Neural progenitor cell (in vitro differentiated cells): ENCODE measurements around the gene KLK3. TPM values are rescaled to one million over a fixed set of nuclear protein-coding genes. Genes with fewer than 3 reads are reported as not detected.

Experiments used
- DNase-seq: peaks from one replicate; pipeline ENCODE4 v3.0.0-alpha.2; 2016; ENCODE audit warnings: low spot score
- H2AFZ ChIP-seq: fragments of 200-600 bp; sonication (generic); replicated peaks from 2 replicates; pipeline ENCODE4 v1.6.1; 2016; ENCODE audit warnings: antibody characterized with exemption
- H3F3A ChIP-seq: fragments of 200-600 bp; sonication (generic); 2 replicates; pipeline ENCODE4 v1.6.1; 2016; ENCODE audit warnings: antibody characterized with exemption, low read depth
- H3K27ac ChIP-seq: fragments of 200-600 bp; sonication (generic); 2 replicates; pipeline ENCODE4 v1.5.1; 2016; ENCODE audit warnings: mild to moderate bottlenecking
- H3K27me3 ChIP-seq: fragments of 200-600 bp; sonication (generic); 2 replicates; pipeline ENCODE4 v1.6.1; 2016; ENCODE audit warnings: mild to moderate bottlenecking, moderate library complexity
- H3K36me3 ChIP-seq: fragments of 200-600 bp; sonication (generic); 2 replicates; pipeline ENCODE4 v1.5.1; 2016
- H3K4me1 ChIP-seq: fragments of 200-600 bp; sonication (generic); 2 replicates; pipeline ENCODE4 v1.6.1; 2016; ENCODE audit warnings: mixed run types
- H3K4me2 ChIP-seq: fragments of 200-600 bp; sonication (generic); 2 replicates; pipeline ENCODE4 v1.6.1; 2016
- H3K4me3 ChIP-seq: fragments of 200-600 bp; sonication (generic); 2 replicates; pipeline ENCODE4 v1.5.1; 2016
- H3K79me2 ChIP-seq: fragments of 200-600 bp; sonication (generic); 2 replicates; pipeline ENCODE4 v1.6.1; 2016; ENCODE audit warnings: low read depth
- H3K9ac ChIP-seq: fragments of 200-600 bp; sonication (generic); 2 replicates; pipeline ENCODE4 v1.6.1; 2016
- H3K9me3 ChIP-seq: fragments of 200-600 bp; sonication (generic); 2 replicates; pipeline ENCODE4 v1.5.1; 2016; ENCODE audit warnings: low read depth
- H4K20me1 ChIP-seq: fragments of 200-600 bp; sonication (generic); 2 replicates; pipeline ENCODE4 v1.6.1; 2016; ENCODE audit warnings: low read depth
- H3K27ac Mint-ChIP-seq: 3 replicates; pipeline ENCODE4 v1.8.0; 2021; ENCODE audit warnings: mixed read lengths
- H3K27me3 Mint-ChIP-seq: 2 replicates; pipeline ENCODE4 v1.8.0; 2022; ENCODE audit warnings: low read depth, mild to moderate bottlenecking, inconsistent platforms, moderate library complexity, mixed read lengths; ENCODE audit not compliant: insufficient read depth
- H3K36me3 Mint-ChIP-seq: 3 replicates; pipeline ENCODE4 v1.8.0; 2021; ENCODE audit warnings: mixed read lengths
- H3K4me1 Mint-ChIP-seq: 3 replicates; pipeline ENCODE4 v1.8.0; 2021; ENCODE audit warnings: mixed read lengths
- H3K4me3 Mint-ChIP-seq: 3 replicates; pipeline ENCODE4 v1.8.0; 2021; ENCODE audit warnings: mild to moderate bottlenecking, moderate library complexity, mixed read lengths
- H3K9me3 Mint-ChIP-seq: 3 replicates; pipeline ENCODE4 v1.8.0; 2020; ENCODE audit warnings: mixed read lengths
- CTCF ChIP-seq: fragments of 200-600 bp; sonication (generic); IDR thresholded peaks from 2 replicates; pipeline ENCODE4 v1.5.1; 2017; ENCODE audit warnings: antibody characterized with exemption, mild to moderate bottlenecking
- EZH2 ChIP-seq: fragments of 200-600 bp; sonication (generic); IDR thresholded peaks from 2 replicates; pipeline ENCODE4 v1.6.1; 2017; ENCODE audit warnings: antibody characterized with exemption, mild to moderate bottlenecking, moderate library complexity
- EZH2phosphoT487 ChIP-seq: fragments of 200-600 bp; sonication (generic); IDR thresholded peaks from 2 replicates; pipeline ENCODE4 v1.6.1; 2017; ENCODE audit warnings: antibody characterized with exemption
- total RNA-seq: library from RNA; depleted of rRNA; stranded (reverse); fragments of >200 nt; gene quantifications from 2 replicates; pipeline ENCODE4 v1.2.3, GENCODE V29; 2015; ENCODE audit warnings: low replicate concordance

Gene KLK3
- total RNA-seq, 1 donor from 2014 or later: not detected

- Histone ChIP-seq H3K4me3 (no peak overlapping the region), H2AFZ (no peak overlapping the region), H3K79me2 (no peaks in the 10 kb centered on the region), H3K4me1 (no peaks in the 10 kb centered on the region), H3K27me3 (peaks cover 68% of the 10 kb centered on the region), H3K9ac (no peak overlapping the region), H3K4me2 (no peak overlapping the region), H4K20me1 (no peaks in the 10 kb centered on the region), H3K36me3 (no peaks in the 10 kb centered on the region), H3F3A (no peaks in the 10 kb centered on the region), H3K9me3 (no peaks in the 10 kb centered on the region), H3K27ac (no peak overlapping the region)
- Mint-ChIP-seq H3K4me3 (no peak overlapping the region), H3K9me3 (peaks cover 19% of the 10 kb centered on the region), H3K27me3 (peaks cover 43% of the 10 kb centered on the region), H3K27ac (no peak overlapping the region), H3K4me1 (peaks cover 6% of the 10 kb centered on the region), H3K36me3 (no peaks in the 10 kb centered on the region)
- no peak for DNase-seq
- no peak for TF ChIP-seq EZH2
- no peak for TF ChIP-seq EZH2phosphoT487
- TF ChIP-seq CTCF: no peak
Measured at GRCh38 chr19:50814883-50815282, 39.8 kb upstream of the KLK3 start.

DNA sequence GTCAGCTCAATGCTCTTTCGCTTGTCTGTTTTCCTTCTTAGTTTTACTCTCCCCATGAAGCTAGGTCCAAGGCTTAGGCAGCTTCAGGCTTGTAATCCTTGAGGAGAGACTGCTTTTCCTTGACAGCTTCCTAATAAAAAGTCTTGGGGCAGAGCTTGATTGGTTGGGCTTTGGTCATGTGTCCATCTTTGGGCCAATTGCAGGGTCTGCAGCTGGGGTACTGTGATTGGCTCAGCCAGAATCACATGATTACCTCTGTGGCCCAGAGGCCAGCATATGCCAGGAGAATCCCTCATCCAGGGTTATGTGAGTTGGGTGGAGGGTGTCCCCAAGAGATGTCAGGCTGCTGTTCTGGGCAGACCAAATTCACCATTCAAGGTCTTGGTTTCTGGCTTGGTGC is 39.3 kb upstream of the KLK3 start:
- Histone ChIP-seq H3K4me1 (no peaks in the 10 kb centered on the region), H3K4me2 (no peak overlapping the region), H3K27ac (no peak overlapping the region), H3K27me3 (peaks cover 69% of the 10 kb centered on the region), H3K36me3 (no peaks in the 10 kb centered on the region), H4K20me1 (no peaks in the 10 kb centered on the region), H3K79me2 (no peaks in the 10 kb centered on the region), H3F3A (no peaks in the 10 kb centered on the region), H3K9me3 (no peaks in the 10 kb centered on the region), H3K4me3 (no peak overlapping the region), H2AFZ (no peak overlapping the region), H3K9ac (no peak overlapping the region)
- no peak overlapping the region for H3K4me3 Mint-ChIP-seq
- H3K36me3 Mint-ChIP-seq: no peaks in the 10 kb centered on the region
- peaks cover 46% of the 10 kb centered on the region for H3K27me3 Mint-ChIP-seq
- no peak for DNase-seq
- no peak for TF ChIP-seq EZH2phosphoT487
- no peak for TF ChIP-seq CTCF
- TF ChIP-seq EZH2: no peak
- H3K9me3 Mint-ChIP-seq: peaks cover 18% of the 10 kb centered on the region
- H3K27ac Mint-ChIP-seq: no peak overlapping the region
- H3K4me1 Mint-ChIP-seq: peaks cover 9% of the 10 kb centered on the region

GRCh38 chr19:50817941-50818858 is 36.5 kb upstream of the KLK3 start:
- no peaks in the 10 kb centered on the region for H3K9me3 ChIP-seq
- no peaks in the 10 kb centered on the region for H3F3A ChIP-seq
- peaks cover 14% of the 10 kb centered on the region for H3K9me3 Mint-ChIP-seq
- H2AFZ ChIP-seq: peak overlapping the region; percentile 99
- H3K79me2 ChIP-seq: no peaks in the 10 kb centered on the region
- peak overlapping the region; percentile 80 for H3K4me3 Mint-ChIP-seq
- no peak overlapping the region for H3K27ac ChIP-seq
- H3K9ac ChIP-seq: no peak overlapping the region
- peaks cover 61% of the 10 kb centered on the region for H3K27me3 Mint-ChIP-seq
- H3K36me3 Mint-ChIP-seq: no peaks in the 10 kb centered on the region
- H3K27ac Mint-ChIP-seq: no peak overlapping the region
- H3K27me3 ChIP-seq: peaks cover 89% of the 10 kb centered on the region
- H3K4me3 ChIP-seq: peak overlapping the region; percentile 62
- no peaks in the 10 kb centered on the region for H4K20me1 ChIP-seq
- H3K4me1 ChIP-seq: no peaks in the 10 kb centered on the region
- DNase-seq: peak; percentile 92
- H3K4me2 ChIP-seq: peak overlapping the region; percentile 83
- peaks cover 12% of the 10 kb centered on the region for H3K4me1 Mint-ChIP-seq
- H3K36me3 ChIP-seq: no peaks in the 10 kb centered on the region
- TF ChIP-seq EZH2phosphoT487: no peak
- no peak for TF ChIP-seq EZH2
- no peak for TF ChIP-seq CTCF
